Common myeloid progenitor, CD34-positive (primary cell): ENCODE results near the gene PSMA6.
"Not testable (repeated sequence)": the region's sequence is repeated elsewhere in the genome, so short reads cannot be mapped to it uniquely, and the experiment has no call there.

Experiments
- CTCF ChIA-PET: fragments of 350-600 bp; sonication (Branson Sonifier 250); formaldehyde crosslinking; loops from one replicate; lab custom pipeline; 2021; ENCODE audit warnings: antibody characterized with exemption; lab: Charles Lee
- POLR2A ChIA-PET: fragments of 350-600 bp; sonication (Branson Sonifier 250); formaldehyde crosslinking; loops from one replicate; lab custom pipeline; 2021; ENCODE audit warnings: antibody characterized with exemption; lab: Charles Lee
- DNase-seq, 3 donors: peaks; one replicate each; pipeline versions ENCODE4 v3.0.0 to v3.0.0-alpha.2; 2013
- H3K27ac ChIP-seq, 2 experiments: 1 replicate in 1 of 2; 2 replicates in 1 of 2; pipeline ENCODE4 v1.7.0; 2013; ENCODE audit warnings: inconsistent platforms in 2 of 2, low read length in 2 of 2, mild to moderate bottlenecking in 2 of 2, low read depth in 1 of 2, moderate library complexity in 1 of 2; ENCODE audit not compliant: severe bottlenecking in 2 of 2, insufficient read depth in 1 of 2, poor library complexity in 1 of 2
- H3K27me3 ChIP-seq, 5 experiments: replicated peaks in 2 of 5; 1 replicate in 3 of 5; 2 replicates in 2 of 5; pipeline versions ENCODE4 v1.6.1 to v1.7.0; 2013; ENCODE audit warnings: low read length in 4 of 5, mild to moderate bottlenecking in 2 of 5, moderate library complexity in 2 of 5, inconsistent platforms in 1 of 5; ENCODE audit not compliant: insufficient read depth in 5 of 5, control insufficient read depth in 4 of 5
- H3K36me3 ChIP-seq, 4 experiments: 1 replicate in 2 of 4; 2 replicates in 2 of 4; pipeline versions ENCODE4 v1.6.1 to v1.7.0; 2013; ENCODE audit warnings: low read length in 3 of 4, control low read depth in 1 of 4, mild to moderate bottlenecking in 1 of 4; ENCODE audit not compliant: control insufficient read depth in 4 of 4, insufficient read depth in 4 of 4
- H3K4me1 ChIP-seq, 4 experiments: 1 replicate in 3 of 4; 2 replicates in 1 of 4; pipeline versions ENCODE4 v1.6.1 to v1.7.1; 2013; ENCODE audit warnings: low read length in 3 of 4, mild to moderate bottlenecking in 3 of 4, control low read depth in 1 of 4, inconsistent platforms in 1 of 4, moderate library complexity in 1 of 4; ENCODE audit not compliant: control insufficient read depth in 4 of 4, insufficient read depth in 4 of 4; ENCODE audit errors: control extremely low read depth in 1 of 4
- H3K4me3 ChIP-seq, 7 experiments: 1 replicate in 4 of 7; 2 replicates in 3 of 7; pipeline versions ENCODE4 v1.5.1 to v1.7.0; 2013; ENCODE audit warnings: mild to moderate bottlenecking in 7 of 7, low read length in 6 of 7, moderate library complexity in 6 of 7, inconsistent platforms in 2 of 7, low read depth in 2 of 7, control low read depth in 1 of 7; ENCODE audit not compliant: insufficient read depth in 4 of 7, control insufficient read depth in 1 of 7; ENCODE audit errors: extremely low read depth in 1 of 7
- H3K9me3 ChIP-seq, 5 experiments: 1 replicate in 4 of 5; 2 replicates in 1 of 5; pipeline versions ENCODE4 v1.6.1 to v1.7.1; 2013; ENCODE audit warnings: low read length in 4 of 5, mild to moderate bottlenecking in 2 of 5, inconsistent platforms in 1 of 5, low read depth in 1 of 5, moderate library complexity in 1 of 5; ENCODE audit not compliant: control insufficient read depth in 4 of 5, insufficient read depth in 2 of 5; ENCODE audit errors: control extremely low read depth in 1 of 5
- WGBS: methylation state at CpG from one replicate; pipeline ENCODE4 v1.1.5; 2013; ENCODE audit not compliant: insufficient coverage; 5-methylcytosine and 5-hydroxymethylcytosine counted together

The PSMA6 gene

DNA sequence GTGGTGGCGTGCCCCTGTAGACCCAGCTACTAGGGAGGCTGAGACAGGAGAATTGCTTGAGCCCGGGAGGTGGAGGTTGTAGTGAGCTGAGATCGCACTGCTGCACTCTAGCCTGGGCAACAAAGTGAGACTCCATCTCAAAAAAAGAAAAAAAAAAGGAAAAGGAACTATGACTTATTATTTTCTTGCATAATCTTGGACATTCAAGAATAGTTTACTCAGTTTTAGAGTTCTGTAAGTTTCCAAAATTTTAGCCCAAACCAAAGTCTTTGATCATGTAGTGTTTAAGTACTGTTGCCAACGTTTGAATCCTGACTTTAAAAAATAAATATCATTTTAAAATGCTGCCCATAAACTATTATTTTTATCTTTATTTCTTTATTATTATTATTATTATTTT, 6.2 kb downstream of the PSMA6 start:
- H3K27ac ChIP-seq: no peak overlapping the region
- POLR2A ChIA-PET: no interaction called here
- peaks cover 0 to 3% (median 0%) of the 10 kb centered on the region in 5 experiments for H3K9me3 ChIP-seq
- no peak for DNase-seq
- H3K27me3 ChIP-seq: no peaks in the 10 kb centered on the region
- WGBS: no CpG with 5 or more reads among the region's 4 CpGs
- CTCF ChIA-PET: no interaction called here
- no peak overlapping the region for H3K4me3 ChIP-seq
- peaks cover 0 to 11% (median 4%) of the 10 kb centered on the region in 4 experiments for H3K36me3 ChIP-seq
- H3K4me1 ChIP-seq: peaks cover 20 to 69% (median 57%) of the 10 kb centered on the region in 4 experiments

DNA sequence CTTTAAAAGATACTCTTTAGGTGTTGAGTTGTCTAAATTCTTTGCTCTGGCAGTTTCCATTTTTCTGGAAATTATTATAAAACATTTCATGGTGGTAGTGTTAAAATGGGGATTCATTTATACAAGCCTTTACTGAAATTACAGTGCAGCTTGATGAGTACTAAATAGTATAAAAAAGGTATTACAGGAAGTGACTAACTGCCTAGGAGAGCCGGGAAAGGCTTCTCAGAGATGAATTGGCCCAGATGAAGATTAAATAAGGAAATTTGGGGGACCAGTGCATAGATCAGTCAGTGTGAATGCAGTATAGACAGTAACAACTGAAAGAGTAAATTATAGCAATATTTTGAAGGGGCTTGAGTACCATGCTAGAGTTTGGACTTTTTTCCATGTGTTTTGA, 7.5 kb downstream of the PSMA6 start:
- H3K27ac ChIP-seq: peak overlapping the region in 1 of 2 experiments; percentile 49

DNA sequence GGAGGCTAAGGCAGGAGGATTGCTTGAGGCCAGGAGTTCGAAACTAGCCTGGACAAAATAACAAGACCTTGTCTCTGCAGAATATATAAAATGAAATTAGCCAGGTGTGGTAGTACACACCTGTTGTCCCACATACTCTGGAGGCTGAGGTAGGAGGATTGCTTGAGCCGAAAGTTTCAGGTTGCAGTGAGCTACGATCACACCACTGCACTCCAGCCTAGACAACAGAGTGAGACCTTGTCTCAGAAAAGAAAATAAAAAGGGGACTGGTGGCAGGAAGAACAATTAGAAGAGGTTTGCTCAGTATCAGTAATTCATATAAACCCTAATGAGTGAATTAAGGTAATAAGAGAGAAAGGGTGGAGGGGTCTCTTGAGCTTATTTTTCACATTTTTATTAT, 8.0 kb downstream of the PSMA6 start:
- Histone ChIP-seq H3K4me3 (no peak overlapping the region), H3K36me3 (peaks cover 0 to 15% (median 5%) of the 10 kb centered on the region in 4 experiments), H3K4me1 (peaks cover 13 to 50% (median 40%) of the 10 kb centered on the region in 4 experiments), H3K27ac (peak overlapping the region in 1 of 2 experiments; percentile 52), H3K27me3 (no peaks in the 10 kb centered on the region), H3K9me3 (peaks cover 0 to 3% (median 0%) of the 10 kb centered on the region in 5 experiments)
- DNase-seq: no peak
- POLR2A ChIA-PET: interaction anchor here (0.8 to 1.3 kb wide), 2 partner anchors 8 to 101 kb away, joined by 3 to 6 read pairs; partner anchors contain the start of gene PSMA6
- WGBS: 100% methylated on average over 1 of the region's 3 CpGs
- CTCF ChIA-PET: interaction anchor here (1.1 to 2.0 kb wide), 7 partner anchors 8 to 113 kb away, joined by 3 to 18 read pairs (median 6); partner anchors contain the start of gene PSMA6

More for the DNA sequence above, 7.5 kb downstream of the PSMA6 start:
- no peak for DNase-seq
- Histone ChIP-seq H3K4me3 (no peak overlapping the region), H3K9me3 (peaks cover 0 to 3% (median 0%) of the 10 kb centered on the region in 5 experiments), H3K4me1 (peaks cover 13 to 55% (median 45%) of the 10 kb centered on the region in 4 experiments), H3K36me3 (peaks cover 0 to 15% (median 5%) of the 10 kb centered on the region in 4 experiments), H3K27me3 (no peaks in the 10 kb centered on the region)
- 13% methylated on average over 1 of the region's 1 CpG for WGBS
- POLR2A ChIA-PET: interaction anchor here (0.9 to 1.3 kb wide), 2 partner anchors 7 to 13 kb away, joined by 4 to 6 read pairs; partner anchors contain the start of gene PSMA6
- CTCF ChIA-PET: interaction anchor here (1.1 to 2.0 kb wide), 6 partner anchors 7 to 113 kb away, joined by 3 to 18 read pairs (median 5); partner anchors contain the start of gene PSMA6

DNA sequence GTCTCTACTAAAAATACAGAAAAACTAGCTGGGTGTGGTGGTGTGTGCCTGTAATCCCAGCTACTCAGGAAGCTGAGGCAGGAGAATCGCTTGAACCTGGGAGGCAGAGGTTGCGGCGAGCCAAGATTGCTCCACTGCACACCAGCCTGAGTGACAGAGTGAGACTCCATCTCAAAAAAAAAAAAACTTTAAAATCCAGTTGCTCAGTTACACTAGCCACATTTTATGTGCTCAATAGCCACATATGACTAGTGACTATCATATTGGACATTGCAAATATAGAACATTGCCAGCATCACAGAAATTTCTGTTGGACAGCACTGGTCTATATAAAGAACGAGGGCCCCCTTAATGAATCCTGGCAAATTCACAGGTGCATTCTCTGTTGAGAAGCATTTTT, 9.2 kb downstream of the PSMA6 start:
- not testable (repeated sequence) for H3K27me3 ChIP-seq, DNase-seq, H3K4me3 ChIP-seq, H3K9me3 ChIP-seq
- Histone ChIP-seq H3K27ac (peak overlapping the region in 1 of 2 experiments; percentile 64), H3K4me1 (peaks cover 13 to 41% (median 34%) of the 10 kb centered on the region in 4 experiments), H3K36me3 (peaks cover 0 to 15% (median 4%) of the 10 kb centered on the region in 4 experiments)
- CTCF ChIA-PET: interaction anchor here (1.3 to 2.0 kb wide), 5 partner anchors 9 to 67 kb away, joined by 3 to 18 read pairs (median 8); partner anchors contain the start of gene PSMA6
- POLR2A ChIA-PET: interaction anchor here (0.8 to 1.3 kb wide), 2 partner anchors 9 to 100 kb away, joined by 3 to 6 read pairs; partner anchors contain the start of gene PSMA6
- 89% methylated on average over 3 of the region's 4 CpGs for WGBS

DNA sequence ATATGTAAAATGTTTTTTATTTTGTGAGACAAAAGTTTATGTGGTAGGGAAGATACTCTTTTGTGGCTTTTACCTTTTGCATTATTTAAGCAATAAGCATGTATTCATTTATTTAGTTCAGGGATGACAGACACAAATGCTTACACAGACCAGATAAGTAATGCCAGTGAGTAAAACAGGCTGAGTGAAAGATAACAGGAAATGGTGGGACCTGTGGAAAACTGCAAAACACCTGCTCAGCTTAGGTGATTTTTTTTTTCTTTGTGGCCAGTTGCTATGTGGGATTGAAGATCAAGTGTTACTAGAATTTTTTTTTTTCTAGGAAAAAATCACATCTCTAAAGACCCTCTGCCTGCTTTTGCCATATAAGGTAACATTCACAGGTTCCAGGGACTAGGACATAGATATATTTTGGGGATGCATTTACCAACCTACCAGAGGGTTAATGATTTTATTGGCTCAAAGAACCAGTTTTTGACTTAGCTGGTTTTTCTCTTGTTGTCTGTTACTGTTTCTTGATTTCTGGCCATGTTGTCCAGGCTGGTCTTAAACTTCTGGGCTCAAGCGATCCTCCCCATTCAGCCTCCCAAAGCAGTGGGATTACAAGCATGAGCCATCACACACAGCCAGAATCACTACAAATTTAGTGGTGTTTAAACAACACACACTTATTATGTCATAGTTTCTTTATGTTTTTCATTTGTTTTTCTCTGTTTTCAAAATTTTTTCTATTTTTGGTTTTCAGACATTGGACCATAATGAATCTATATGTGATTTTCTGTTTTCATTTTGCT, 9.8 kb downstream of the PSMA6 start:
- H3K36me3 ChIP-seq: peaks cover 0 to 18% (median 4%) of the 10 kb centered on the region in 4 experiments
- H3K9me3 ChIP-seq: peaks cover 0 to 3% (median 0%) of the 10 kb centered on the region in 5 experiments
- ChIA-PET POLR2A (no interaction called here), CTCF (interaction anchor here (1.3 to 2.0 kb wide), 4 partner anchors 10 to 72 kb away, joined by 3 to 9 read pairs (median 4); partner anchors contain the start of gene PSMA6)
- H3K4me1 ChIP-seq: peaks cover 13 to 38% (median 30%) of the 10 kb centered on the region in 4 experiments
- H3K27me3 ChIP-seq: no peaks in the 10 kb centered on the region
- WGBS: no CpG with 5 or more reads among the region's 1 CpG
- DNase-seq: no peak
- no peak overlapping the region for H3K4me3 ChIP-seq
- peak overlapping the region in 1 of 2 experiments; percentile 64 for H3K27ac ChIP-seq

DNA sequence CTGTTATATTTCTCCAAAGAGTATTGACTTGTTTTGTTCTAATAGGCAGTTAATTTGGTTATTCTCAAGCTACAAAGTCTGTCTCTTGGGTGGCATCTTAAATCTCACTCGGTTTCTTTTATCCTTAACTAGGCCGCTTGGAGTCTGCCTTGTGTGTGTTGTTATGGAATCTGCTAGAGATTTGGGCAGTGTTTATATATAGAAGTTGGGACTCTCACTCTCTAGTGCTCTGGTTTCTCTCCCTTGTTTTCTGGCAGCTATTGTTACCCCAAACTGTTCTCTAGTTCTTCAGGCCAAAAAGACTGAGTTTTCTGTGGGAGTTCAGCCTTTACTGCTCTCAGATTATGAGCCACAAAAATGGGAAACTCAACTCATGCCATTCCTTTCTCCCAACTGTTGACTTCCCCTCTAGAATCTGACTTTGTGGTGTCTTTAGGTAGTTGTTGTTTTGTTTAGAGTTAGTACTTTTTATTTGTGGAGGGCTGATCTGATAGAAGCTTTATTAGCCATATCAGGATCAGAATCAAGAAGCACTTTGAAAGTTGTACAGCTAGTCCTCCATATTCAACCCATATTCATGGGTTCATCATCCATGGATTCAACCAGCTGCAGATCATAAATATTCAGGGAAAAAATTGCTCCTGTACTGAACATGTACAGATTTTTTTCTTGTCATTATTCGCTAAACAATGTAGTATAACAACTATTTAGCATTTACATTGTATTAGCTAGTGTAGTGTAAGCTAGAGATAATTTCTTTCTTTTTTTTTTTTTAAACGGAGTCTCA, 11.2 kb downstream of the PSMA6 start:
- 100% methylated on average over 2 of the region's 4 CpGs for WGBS
- Histone ChIP-seq H3K4me3 (no peak overlapping the region), H3K27ac (no peak overlapping the region), H3K27me3 (no peaks in the 10 kb centered on the region), H3K9me3 (peaks cover 0 to 3% (median 0%) of the 10 kb centered on the region in 5 experiments), H3K36me3 (peaks cover 0 to 16% (median 8%) of the 10 kb centered on the region in 4 experiments), H3K4me1 (peaks cover 13 to 32% (median 28%) of the 10 kb centered on the region in 4 experiments)
- CTCF ChIA-PET: interaction anchor here (0.9 to 1.7 kb wide), 7 partner anchors 11 to 102 kb away, joined by 3 to 7 read pairs (median 4); partner anchors contain the start of gene PSMA6
- no peak for DNase-seq
- POLR2A ChIA-PET: no interaction called here
